ENCODE measurements around the gene MTHFD2.

DNA sequence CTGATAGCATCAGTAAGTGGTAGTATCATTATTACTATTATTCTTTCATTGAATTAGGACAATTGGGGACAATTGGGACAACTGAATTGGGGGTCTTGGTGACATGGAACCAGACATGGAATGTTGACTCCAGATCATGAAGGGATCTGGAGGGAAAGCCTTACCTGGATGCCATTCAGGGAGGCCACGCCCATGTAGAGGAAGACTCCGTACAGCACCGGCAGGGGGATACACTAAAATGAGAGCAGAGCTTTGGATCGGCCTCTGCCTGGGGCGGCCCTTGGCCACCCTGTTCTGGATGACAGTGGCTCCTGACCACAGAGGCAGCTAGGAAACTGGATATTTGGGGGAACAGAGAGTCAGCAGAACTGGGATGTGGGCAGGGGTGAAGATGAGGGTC lies 29.2 kb downstream of the MTHFD2 start:
- TF ChIP-seq, protein P1, sequence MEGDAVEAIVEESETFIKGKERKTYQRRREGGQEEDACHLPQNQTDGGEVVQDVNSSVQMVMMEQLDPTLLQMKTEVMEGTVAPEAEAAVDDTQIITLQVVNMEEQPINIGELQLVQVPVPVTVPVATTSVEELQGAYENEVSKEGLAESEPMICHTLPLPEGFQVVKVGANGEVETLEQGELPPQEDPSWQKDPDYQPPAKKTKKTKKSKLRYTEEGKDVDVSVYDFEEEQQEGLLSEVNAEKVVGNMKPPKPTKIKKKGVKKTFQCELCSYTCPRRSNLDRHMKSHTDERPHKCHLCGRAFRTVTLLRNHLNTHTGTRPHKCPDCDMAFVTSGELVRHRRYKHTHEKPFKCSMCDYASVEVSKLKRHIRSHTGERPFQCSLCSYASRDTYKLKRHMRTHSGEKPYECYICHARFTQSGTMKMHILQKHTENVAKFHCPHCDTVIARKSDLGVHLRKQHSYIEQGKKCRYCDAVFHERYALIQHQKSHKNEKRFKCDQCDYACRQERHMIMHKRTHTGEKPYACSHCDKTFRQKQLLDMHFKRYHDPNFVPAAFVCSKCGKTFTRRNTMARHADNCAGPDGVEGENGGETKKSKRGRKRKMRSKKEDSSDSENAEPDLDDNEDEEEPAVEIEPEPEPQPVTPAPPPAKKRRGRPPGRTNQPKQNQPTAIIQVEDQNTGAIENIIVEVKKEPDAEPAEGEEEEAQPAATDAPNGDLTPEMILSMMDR (IDR thresholded peaks at IDR 0.05; ENCODE audit: low read depth, low read length, poor library complexity, severe bottlenecking) = no peak
- TF ChIP-seq EZH2phosphoT487 (IDR thresholded peaks at IDR 0.05; ENCODE audit: borderline replicate concordance, low read length) = no peak

Data from DOHH2 (cell line).